Activated CD4-positive, alpha-beta T cell treated with anti-CD3 and anti-CD28 coated beads, Interleukin-2, amount 50 U/mL, for 16 hours (primary cell): ENCODE measurements around the gene FAR2.
"Not testable (repeated sequence)": the region's sequence is repeated elsewhere in the genome, so short reads cannot be mapped to it uniquely, and the experiment has no call there.

Experiments
- DNase-seq: peaks from one replicate; pipeline ENCODE4 v3.0.0-alpha.2; 2020

The FAR2 gene

DNA sequence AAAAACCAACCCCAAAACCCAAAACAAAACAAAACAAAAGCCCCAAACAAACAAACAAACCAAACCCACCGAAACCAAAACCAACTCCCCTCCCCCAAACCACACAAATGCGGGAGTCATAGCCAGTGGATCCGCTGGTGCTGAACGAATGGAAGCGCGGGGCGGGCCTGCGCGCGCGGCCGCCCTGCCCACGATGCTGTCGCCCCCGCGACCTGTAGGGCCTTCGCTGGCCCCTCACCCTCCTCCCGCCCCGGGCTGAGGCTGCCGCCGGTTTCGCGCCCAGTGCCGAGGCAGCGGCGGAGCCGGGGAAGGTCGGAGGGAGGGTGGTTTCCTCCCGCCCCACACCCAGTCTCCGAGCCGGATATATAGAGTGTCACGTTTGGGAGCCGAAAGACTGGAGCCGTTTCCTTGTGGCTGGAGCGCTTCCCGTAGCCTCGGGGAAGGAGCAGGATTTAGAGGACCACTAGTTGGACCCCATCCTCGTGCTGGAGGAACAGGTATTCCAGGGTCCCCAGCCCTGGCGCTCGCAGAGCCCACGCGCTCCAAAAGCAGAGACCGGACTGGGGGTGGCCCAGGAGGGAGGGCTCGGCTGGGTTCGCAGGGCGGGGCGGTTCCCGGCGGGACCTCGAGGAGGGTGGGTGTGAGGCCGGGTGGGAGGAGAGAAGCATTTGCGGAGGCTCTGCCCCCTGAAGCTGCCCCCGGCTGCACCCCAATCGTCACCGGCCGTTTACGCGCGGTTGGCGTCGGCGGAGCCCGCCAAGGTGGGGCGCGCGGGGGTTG, at the start of gene FAR2:
TSS of gene FAR2 (plus strand) at position 368 of the 780 bp plus-strand sequence. CDS start 121,172 bp downstream, outside the sequence.
- DNase-seq: peak; percentile 57

DNA sequence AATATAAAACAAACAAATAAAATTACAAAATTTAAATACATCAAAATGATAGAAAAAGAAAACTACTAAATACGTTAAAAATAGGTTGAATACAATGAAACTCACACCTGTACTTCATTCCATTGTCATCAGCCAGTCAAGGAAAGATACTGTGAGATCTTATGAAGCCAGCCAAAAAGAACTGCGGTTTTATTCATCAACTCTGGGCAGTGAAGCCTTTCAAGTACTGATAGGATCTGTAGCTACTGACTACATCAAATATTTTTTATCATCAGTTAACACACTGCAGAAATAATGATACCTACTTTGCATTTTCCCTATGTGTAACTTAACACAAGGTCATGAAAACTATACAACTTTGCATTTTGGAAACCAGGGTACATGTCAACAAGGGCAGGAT, 46.3 kb upstream of the FAR2 start:
- peak; percentile 11 for DNase-seq

DNA sequence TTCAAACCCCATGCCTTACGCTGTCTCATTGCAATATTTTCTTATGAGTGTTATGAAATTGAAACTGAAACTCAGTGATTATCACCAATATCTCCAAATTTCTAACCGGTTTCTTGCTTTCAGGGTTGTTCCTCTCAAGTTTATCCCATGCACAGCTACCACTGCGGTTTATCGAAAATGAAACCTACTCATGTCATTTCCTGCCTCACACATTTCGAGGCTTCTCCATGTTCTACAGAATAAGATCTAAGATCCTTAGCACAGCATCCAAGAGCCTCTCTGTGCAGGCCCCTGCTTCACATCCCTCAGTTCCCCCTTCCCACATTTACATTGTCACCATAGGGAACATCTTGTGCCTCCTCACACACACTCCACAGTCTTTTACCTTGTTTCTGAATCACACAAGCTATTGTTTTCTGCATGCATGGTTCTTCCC, 45.5 kb upstream of the FAR2 start:
- DNase-seq: peak; percentile 92

DNA sequence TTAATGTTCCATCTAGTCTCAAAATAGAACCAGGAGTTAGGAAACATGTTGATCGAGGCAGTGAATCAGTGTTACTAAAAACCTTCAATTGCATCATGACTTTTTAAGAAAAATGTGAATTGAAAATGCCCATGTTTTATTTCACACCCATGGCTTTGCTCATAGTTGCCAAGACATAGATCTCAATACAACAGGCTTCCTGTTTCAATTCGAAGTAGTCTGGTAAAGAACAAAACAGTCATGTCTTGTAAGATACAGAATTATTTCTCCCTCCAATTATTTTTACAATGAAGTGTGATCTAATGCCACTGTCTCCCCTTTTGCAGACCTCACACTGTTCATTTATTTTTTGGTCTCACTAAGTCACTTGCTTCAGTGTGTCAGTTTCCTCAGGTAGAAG, 44.6 kb upstream of the FAR2 start:
- peak; percentile 24 for DNase-seq

DNA sequence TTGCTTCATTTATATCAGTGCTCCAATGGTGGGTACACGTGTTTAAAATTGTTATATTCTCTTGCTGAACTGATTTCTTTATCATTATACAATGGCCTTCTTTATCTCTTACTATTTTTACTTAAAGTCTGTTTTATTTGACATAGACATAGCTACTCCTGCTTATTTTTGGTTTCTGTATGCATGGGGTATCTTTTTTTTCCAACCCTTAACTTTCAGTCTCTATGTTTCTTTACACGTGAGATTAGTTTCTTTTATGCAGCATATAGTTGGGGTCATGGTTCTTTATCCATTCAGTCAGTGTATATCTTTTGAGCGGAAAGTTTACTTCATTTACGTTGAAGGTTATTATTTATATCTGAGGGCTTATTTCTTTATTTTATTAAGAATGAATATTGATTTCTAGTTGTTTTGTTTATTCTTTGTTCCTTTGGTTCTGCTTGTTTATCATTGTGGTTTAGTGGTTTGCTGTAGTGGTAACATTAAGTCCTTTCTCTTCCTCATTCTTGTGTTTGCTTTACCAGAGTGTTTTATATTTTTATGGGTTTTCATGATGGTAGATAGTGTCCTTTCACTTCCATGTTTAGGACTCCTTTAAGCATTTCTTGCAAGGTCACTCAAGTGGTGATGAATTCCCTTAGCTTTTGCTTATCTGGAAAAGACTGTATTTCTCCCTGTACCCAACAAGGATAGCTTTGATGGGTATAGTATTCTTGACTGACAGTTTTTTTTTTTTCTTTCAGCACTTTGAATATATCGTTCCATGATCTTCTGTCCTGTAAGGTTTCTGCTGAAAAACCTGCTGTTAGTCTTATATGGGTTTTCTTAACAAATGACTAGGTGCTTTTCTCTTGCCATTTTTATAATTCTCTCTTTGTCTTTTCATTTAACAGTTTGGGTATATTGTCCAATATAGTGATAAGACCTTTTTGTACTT, 38.3 kb upstream of the FAR2 start:
- no peak for DNase-seq

DNA sequence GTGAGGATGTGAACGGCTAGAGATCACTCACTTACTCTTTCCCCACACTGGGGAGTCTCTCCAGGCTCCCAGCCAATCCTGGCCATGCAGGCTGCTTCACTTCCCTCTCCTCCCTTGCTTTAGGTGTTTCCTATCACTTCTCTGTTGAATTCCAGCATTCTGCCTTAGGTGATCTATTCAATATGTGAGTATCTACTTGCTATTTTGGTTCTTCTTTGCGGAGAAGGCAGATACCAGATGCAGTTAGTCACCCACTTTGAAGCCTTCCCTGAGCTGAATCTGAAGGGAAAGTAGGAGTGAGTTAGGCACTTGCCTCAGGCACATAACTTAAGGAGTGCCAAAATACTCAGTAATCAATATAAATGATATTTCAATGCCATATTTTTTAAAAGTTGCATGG, 36.0 kb upstream of the FAR2 start:
- no peak for DNase-seq

DNA sequence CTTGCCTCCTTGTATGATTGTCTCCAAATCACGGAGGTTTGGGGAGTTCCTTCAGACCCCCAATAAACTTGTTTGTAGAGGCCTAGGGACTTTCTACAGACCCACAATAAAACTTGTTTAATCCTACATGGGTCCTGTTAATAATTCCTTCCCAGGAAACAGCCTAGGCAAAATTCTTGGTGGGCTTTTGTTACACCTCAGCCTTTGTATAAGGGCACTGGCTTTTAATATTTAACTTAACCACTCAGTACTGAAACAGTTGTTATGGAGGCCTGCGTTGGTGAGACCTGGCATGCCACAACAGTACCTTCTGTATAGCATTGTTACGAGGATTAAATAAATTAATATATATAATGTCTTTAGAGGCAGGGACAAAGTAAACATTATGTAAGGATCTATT, 32.7 kb upstream of the FAR2 start:
- no peak for DNase-seq

DNA sequence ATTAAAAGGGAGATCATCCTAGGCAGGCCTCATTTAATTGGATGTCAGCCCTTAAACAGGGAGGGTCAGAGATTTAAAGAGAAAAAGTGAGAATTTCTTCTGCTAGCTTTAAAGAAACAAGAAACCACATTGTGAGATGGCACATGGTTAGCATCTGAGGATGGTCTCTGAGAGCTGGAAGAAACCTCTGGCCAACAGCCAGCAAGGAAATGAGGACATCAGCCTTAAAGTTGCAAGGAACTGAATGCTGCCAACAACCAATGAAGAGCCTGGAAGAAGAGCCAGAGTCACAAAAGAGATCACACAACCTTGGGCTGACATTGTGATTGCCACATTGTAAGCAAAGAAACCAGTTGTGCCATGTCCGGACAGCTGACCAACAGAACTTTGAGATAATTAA, 17.5 kb upstream of the FAR2 start:
- no peak for DNase-seq

DNA sequence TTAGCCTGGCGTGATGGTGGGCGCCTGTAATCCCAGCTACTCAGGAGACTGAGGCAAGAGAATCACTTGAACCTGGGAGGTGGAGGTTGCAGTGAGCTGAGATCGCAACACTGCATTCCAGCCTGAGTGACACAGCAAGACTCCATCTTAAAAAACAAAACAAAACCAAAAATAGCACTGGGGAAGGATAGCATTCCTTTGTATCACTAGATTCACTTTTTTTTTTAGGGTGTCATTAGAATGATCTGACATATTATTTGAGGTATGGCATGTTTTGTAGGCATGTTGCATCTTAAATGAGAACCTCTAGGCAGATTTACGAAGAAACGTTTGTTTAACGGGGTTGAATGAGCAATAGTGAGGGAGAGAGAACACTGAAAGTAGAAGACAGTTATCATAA, 16.8 kb upstream of the FAR2 start:
- no peak for DNase-seq

DNA sequence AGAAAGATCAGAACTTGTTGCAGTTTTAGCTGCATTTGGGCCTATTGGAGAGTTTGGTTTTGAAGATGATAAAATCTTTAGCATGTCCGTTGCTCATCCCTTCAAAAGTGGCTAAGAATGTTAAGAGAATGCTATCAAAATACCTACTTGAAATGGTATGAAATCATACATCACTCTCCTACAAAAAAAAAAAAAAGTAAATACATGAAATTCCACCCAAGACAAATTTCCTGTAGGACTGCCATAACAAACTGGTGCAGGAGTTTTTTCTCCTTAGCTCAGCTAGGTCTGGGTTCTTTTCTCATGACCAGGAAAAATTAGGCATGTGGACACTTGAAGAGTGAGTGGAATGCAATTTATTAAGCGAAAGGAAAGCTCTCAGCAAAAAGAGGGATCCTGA, 15.9 kb upstream of the FAR2 start:
- DNase-seq: no peak

DNA sequence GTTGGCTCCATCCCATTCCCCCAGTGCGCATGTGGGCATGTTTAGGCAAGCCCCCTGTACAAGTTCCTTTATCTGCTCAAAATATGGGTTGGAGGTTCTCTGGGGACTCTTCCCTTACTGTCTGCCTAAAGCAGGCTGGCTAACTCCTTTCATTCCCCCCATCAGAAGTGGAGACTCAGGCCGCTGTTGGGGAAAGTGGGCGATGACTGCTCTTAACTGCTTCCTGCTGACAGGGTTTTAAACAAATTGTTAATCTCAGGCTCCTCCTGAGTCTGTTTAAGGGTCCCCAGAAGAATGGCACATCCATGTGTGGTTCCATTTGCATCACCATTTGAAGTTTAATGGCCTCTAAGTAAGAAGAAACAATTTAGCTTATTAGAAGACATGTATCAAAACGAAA, 15.4 kb upstream of the FAR2 start:
- no peak for DNase-seq

DNA sequence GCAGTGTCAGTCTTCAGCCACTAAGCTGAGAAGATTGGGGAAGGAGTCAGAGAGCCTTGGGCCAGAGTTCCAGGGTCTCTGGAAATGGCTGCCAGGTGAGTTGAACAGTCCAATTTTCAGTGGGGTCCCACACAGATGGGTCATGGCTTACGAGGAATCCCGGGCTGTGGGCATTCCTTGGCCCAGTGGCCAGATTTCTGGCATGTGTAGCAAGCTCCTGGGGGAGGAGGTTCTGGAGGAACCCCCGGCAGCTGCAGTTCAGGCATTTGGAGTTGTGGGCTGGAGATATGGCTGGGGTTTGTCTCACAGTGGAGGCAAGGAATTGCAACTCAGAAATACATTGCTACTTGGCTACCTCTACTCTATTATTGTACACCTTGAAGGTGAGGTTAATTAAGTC, 10.8 kb upstream of the FAR2 start:
- not testable (repeated sequence) for DNase-seq

DNA sequence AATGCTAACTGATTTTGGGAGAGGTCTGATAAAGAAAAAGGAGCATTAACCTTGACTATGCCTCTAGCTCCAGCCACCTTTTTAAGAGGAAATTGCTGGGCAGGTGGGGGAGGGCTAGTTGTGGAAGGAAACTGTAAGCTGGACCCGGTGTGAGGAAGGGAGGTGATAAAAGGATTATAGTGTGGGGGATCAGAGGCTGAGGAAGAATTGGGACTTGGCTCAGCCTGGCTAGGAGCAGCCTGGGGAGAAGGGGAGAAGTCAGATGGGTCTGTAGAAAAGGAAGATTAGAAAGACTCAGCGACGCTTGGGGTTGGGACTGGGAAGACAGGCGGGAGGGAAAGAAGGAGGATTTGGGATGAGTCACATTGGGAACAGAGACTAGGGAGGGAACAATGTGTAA, 10.2 kb upstream of the FAR2 start:
- not testable (repeated sequence) for DNase-seq

DNA sequence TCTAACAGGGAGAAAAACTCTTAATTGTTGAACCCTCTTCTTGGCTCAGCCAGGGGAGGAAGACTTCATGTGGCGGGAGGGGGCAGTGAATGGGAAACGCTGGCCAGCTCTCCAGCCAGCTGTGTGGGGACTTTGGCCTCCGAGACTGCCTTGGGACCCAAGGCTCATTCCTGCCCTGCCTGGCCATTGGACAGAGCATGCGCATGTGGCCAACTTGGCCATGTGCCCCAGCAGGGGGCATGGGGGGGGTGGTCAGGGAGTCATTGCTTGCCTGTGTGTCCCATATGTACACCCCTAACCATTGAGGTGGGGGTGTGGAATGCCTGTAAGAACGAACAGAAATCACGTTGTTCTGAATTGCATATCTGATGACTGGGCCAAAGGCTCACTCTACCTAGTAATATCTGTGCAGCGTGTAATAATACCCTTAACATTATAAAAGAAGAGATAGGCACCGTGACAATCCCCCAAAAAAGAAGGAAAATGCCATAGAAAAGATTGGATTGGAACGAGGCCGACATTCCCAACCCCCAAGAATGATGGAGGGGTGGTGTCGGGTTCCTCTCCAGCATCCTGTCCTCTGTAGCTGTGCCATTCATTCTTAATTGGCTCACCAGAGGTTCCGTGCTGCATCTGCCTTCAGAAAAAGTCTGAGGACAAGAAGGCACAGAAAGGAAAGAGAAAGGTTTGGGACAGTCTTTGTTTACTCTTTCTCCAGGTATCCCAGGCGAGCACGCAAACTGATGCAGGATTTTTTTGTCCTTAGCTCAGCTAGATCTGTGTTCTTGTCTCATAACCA, 3.5 kb upstream of the FAR2 start:
- no peak for DNase-seq

DNA sequence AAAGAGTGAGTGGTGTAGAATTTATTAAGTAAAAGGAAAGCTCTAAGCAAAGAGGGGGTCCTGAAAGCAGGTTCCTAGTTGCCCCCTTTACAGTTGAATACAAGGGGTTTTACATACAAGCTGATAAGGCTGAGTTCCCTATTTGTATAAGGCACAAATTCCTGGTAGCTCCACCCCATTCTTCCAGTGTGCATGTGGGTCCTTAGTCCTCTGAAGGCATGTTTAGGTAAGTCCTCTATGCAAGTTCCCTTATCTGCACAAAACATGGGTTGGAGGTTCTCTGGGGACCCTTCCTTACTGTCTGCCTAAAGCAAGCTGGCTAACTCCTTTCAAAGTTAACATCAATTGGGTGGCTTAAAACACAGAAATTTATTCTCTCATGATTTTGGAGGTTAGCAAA, 2.9 kb upstream of the FAR2 start:
- no peak for DNase-seq

DNA sequence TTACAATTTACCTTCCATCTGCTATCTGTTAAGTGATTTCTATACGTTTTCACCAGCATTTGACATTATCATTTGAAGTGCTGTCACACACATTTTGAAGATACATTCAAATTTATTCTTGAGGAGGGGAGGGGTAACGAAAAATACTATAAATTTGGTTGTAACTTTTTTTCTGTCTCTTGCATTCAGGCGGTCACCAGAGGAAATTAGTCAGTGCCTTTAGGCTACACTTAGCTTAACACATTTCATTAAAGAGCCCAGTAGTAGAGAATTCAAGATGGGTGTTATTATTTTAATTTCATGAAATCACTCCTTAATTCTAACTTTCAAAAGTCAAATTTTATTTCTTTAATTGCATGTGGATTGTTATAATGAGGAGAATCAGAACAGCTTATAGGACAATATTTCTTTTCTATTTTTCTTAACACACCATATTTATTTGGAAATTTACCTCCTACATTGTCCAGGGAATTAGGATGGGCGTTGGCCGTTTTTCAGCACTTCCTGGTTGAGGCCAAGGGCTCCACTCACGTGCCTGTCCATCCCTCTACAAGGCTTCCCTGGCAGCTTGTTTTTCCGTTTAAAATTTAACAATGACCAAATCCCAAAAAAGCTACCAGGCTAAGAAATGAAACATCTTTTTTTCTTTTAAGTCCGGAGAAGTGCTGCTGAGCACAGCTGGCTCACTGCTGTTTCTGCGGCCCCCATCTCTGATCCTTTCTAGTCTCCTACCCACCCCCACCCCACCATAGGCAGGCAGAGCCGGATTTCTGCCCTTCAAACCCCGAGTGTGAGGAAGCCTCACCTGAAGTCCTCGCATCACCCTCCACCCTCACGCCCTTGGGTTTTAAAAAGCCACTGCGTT, 1.1 kb upstream of the FAR2 start:
- DNase-seq: no peak

DNA sequence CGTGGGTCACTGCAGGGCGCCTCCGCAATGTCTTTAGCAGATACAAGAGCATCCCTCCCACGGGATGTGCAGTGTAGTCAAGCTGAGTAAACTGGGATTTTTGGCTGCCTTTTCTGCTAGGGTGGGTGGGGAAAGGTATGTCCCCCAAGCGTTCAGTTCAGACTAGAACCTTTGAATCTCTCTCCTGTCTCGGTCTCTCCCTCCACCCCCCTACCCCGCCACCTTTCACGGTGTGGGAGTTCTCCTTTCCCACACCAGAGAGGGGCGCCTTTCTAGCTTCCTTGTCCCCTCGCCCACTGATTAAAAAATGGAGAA, 525 bp upstream of the FAR2 start:
- no peak for DNase-seq

DNA sequence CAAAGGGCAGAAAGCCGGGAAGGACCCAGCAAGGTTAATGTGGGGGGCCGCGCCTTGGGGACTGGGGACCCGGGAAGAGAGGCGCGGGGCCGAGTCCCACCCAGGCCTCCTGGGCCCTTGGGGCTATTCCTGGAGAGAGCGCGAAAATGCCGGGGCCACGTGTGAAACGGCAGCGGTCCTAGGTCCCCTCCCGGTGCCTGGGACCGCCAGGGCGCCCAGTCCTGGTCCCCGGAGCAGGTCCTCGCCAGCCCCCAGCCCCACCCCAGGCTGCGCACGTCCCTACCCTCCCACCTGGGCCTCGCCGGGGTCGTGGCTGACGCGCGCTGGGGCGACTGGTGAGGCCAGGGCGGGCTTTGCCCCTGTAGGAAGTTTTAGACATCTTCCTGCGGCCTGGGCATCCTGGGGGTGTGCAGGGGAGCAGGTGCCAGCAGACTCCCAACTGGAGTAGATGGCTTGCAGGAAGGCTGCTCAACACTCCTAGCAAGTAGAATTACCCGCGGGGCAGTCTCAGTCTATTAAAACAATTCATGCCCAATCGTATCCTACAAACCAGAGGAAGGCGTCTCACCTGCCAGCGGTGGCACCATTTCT, 708 bp downstream of the FAR2 start:
- peak; percentile 5 for DNase-seq

DNA sequence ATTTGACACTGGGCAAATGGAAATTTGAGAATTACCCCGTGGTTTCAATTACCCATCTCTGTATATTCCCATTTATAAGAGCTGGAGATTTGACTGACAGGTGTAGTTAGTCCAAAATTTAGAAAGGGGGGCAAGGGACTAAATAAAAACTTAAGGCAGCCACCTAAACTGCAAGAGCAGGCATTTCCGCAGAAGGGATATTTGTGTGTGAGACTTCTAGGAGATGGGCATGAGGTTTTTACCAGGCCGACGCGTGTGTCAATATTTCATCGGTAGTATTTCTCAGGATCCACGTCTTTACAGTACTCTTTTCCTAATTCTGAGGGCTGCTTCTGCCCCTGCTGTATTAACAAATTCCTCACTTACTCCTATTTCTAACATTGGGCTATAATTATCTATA, 1.4 kb downstream of the FAR2 start:
- no peak for DNase-seq

DNA sequence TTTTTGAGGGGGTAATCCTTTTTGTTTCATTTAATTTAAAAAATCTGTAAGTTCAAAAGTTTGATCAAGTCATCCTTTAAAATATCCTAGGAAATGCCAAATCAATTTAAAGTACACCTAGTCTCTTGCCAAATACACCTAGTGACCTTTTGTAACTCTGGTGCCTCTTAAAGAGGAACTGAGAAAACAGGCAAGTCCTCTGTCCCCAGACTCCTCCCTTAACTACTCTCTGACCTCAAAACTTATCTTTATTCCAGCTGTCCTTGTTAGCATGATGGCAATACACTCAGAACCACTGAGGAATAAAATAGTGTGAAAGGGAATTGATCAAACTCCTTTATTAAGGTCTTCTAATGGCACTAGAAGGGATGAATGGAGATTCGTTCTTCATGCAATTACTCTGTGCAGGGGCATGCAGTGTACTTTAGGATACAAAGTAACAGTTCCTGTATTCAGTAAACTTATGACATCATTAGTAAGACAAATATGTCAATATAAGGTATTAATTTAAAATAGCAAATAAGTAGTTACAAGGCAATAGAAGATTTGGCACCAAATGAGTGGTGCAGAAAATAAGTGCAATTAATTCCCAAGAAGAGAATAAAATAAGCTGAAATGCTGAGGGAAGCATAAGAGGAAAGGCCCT, 3.3 kb downstream of the FAR2 start:
- no peak for DNase-seq

DNA sequence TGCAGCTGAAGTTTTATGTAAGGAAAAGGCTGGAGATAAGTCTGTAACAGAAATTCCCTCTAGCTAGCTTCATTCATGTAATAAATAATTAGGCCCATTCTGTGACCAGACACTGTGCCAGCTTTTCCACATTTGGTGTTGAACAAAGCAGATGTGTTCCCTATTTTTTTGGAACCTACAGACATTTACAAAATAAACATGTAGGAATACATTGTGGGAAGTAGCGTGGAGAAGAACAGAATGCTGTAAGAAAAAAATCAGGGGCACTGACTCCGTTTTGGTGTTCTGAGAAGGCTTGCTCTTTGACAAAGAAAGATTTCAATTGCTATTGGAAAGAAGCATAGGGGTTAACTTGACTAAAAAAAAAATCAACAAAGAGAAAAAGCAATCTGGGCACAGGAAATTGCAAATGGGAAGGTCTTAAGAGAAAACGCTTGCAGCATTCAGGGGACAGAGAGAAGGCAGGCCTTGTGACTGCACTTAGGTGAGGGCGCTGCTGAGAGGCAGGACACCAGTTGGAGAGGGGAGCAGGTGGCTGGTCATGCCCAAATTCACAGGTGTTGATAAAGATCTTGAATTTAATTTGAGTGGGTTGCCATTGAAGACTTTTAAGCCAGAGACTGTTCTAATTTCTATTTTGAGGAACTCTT, 4.0 kb downstream of the FAR2 start:
- DNase-seq: no peak
